A549 (cell line): ENCODE results near the gene ASH1L. TPM values are rescaled to one million over a fixed set of nuclear protein-coding genes. Genes with fewer than 3 reads are reported as not detected.

Experiments
- ATAC-seq, 2 experiments: fragments of 200-7000 bp in 1 of 2; fragments of >200 bp in 1 of 2; cut with Nextera tagmentation in 1 of 2; cut with Tn5 transposase in 1 of 2; 3 replicates each; pipeline versions ENCODE4 v1.8.0 to v1.9.1; 2018 to 2020; ENCODE audit warnings: mild to moderate bottlenecking in 1 of 2, moderate library complexity in 1 of 2
- CTCF ChIA-PET: fragments of 300-600 bp; sonication (Branson Sonifier 250); formaldehyde crosslinking; extraction: SDS; loops from one replicate; lab custom pipeline; 2021; ENCODE audit warnings: antibody characterized with exemption, inconsistent platforms; lab: Yijun Ruan, JAX
- POLR2A ChIA-PET: fragments of 350-600 bp; formaldehyde crosslinking; extraction: SDS; loops from one replicate; lab custom pipeline; 2021; ENCODE audit warnings: antibody characterized with exemption, inconsistent platforms; lab: Yijun Ruan, JAX
- DNase-seq, 2 experiments: peaks; one replicate each; pipeline versions ENCODE4 v3.0.0 to v3.0.0-alpha.2; 2011 to 2016; ENCODE audit warnings: low read depth in 1 of 2, low spot score in 1 of 2
- FAIRE-seq: peaks from 2 replicates; lab custom pipeline; 2011; peaks lifted over from hg19 to GRCh38; lab: Jason Lieb, UNC
- H3K27ac ChIP-seq, 2 experiments: fragments of >200 bp; sonication (Bioruptor Twin); formaldehyde crosslinking; 3 replicates each; pipeline ENCODE4 v1.5.1; 2016 to 2017
- H3K4me1 ChIP-seq: fragments of >200 bp; sonication (Bioruptor Twin); formaldehyde crosslinking; 3 replicates; pipeline ENCODE4 v1.6.1; 2016
- H3K4me2 ChIP-seq: fragments of >200 bp; sonication (Bioruptor Twin); formaldehyde crosslinking; 3 replicates; pipeline ENCODE4 v1.6.1; 2016
- H3K4me3 ChIP-seq: fragments of >200 bp; sonication (Bioruptor Twin); formaldehyde crosslinking; 3 replicates; pipeline ENCODE4 v1.5.1; 2016
- H3K9me3 ChIP-seq: fragments of >200 bp; sonication (Bioruptor Twin); formaldehyde crosslinking; 3 replicates; pipeline ENCODE4 v1.6.1; 2016
- ATOH8 ChIP-seq: fragments of 250-450 bp; sonication (Bioruptor Pico); IDR thresholded peaks from 2 replicates; pipeline ENCODE4 v1.5.0; 2020; ENCODE audit warnings: low read depth, mild to moderate bottlenecking, moderate library complexity
- CBX2 ChIP-seq: fragments of 200-600 bp; sonication (generic); IDR thresholded peaks from 2 replicates; pipeline ENCODE4 v1.6.1; 2016; ENCODE audit warnings: low read depth, mild to moderate bottlenecking, borderline replicate concordance
- EHMT2 ChIP-seq: fragments of 200-600 bp; sonication (generic); IDR thresholded peaks from 2 replicates; pipeline ENCODE4 v1.6.1; 2016; ENCODE audit warnings: antibody characterized with exemption, low read depth, mild to moderate bottlenecking, moderate library complexity
- ELK1 ChIP-seq: fragments of 150-350 bp; IDR thresholded peaks from 2 replicates; pipeline ENCODE4 v1.6.1; 2014; ENCODE audit warnings: low read depth, mild to moderate bottlenecking, low read length
- ESRRA ChIP-seq: fragments of 150-350 bp; IDR thresholded peaks from 2 replicates; pipeline ENCODE4 v1.6.1; 2014; ENCODE audit warnings: mild to moderate bottlenecking, low read length, borderline replicate concordance
- FOSL2 ChIP-seq, 2 experiments: fragments of 450-650 bp in 1 of 2; fragments of >200 bp in 1 of 2; sonication (Bioruptor Twin) in 1 of 2; formaldehyde crosslinking; IDR thresholded peaks; 2 replicates each; pipeline versions ENCODE4 v1.5.0 to v1.6.1; 2016 to 2020; ENCODE audit warnings: mild to moderate bottlenecking in 1 of 2, moderate library complexity in 1 of 2
- FOXS1 ChIP-seq: fragments of 250-450 bp; sonication (Bioruptor Pico); IDR thresholded peaks from 2 replicates; pipeline ENCODE4 v1.5.0; 2020; ENCODE audit warnings: mild to moderate bottlenecking, moderate library complexity
- HMGXB4 ChIP-seq: fragments of 250-450 bp; sonication (Bioruptor Pico); IDR thresholded peaks from 2 replicates; pipeline ENCODE4 v1.5.0; 2021; ENCODE audit warnings: mild to moderate bottlenecking, moderate library complexity, borderline replicate concordance
- MAX ChIP-seq: IDR thresholded peaks from 2 replicates; pipeline ENCODE4 v1.6.1; 2012
- MAZ ChIP-seq: fragments of 150-350 bp; IDR thresholded peaks from 2 replicates; pipeline ENCODE4 v1.6.1; 2014; ENCODE audit warnings: antibody characterized with exemption, low read depth, low read length, borderline replicate concordance
- NR3C1 ChIP-seq: fragments of >200 bp; sonication (Bioruptor Twin); formaldehyde crosslinking; IDR thresholded peaks from 3 replicates; pipeline ENCODE4 v1.6.1; 2017
- PHF8 ChIP-seq: fragments of 200-600 bp; sonication (generic); IDR thresholded peaks from 2 replicates; pipeline ENCODE4 v1.6.1; 2016; ENCODE audit warnings: low read depth, mild to moderate bottlenecking, antibody characterized with exemption, moderate library complexity, borderline replicate concordance
- POLR2A ChIP-seq: IDR thresholded peaks from 2 replicates; pipeline ENCODE4 v1.6.1; 2012; ENCODE audit warnings: mild to moderate bottlenecking, low read length
- REST ChIP-seq: fragments of 200-600 bp; sonication (generic); IDR thresholded peaks from 2 replicates; pipeline ENCODE4 v1.6.1; 2016; ENCODE audit warnings: antibody characterized with exemption, mild to moderate bottlenecking, moderate library complexity
- SMC3 ChIP-seq: fragments of >200 bp; sonication (Bioruptor Twin); formaldehyde crosslinking; IDR thresholded peaks from 3 replicates; pipeline ENCODE4 v1.6.1; 2018; ENCODE audit warnings: inconsistent platforms
- TFCP2L1 ChIP-seq: fragments of 250-450 bp; sonication (Bioruptor Pico); IDR thresholded peaks from 2 replicates; pipeline ENCODE4 v1.5.0; 2021; ENCODE audit warnings: mild to moderate bottlenecking
- WGBS: methylation state at CpG from one replicate; pipeline ENCODE4 v1.1.6; 2017; ENCODE audit errors: missing lambda C conversion rate; 5-methylcytosine and 5-hydroxymethylcytosine counted together
- polyA plus RNA-seq, 4 experiments: library from polyadenylated mRNA; depleted of rRNA in 3 of 4; stranded (reverse); fragments of >200 nt; fragmentation: RNase III in 1 of 4; extraction: RNeasy Plus Mini Kit Qiagen cat#74134 plus additional on column Dnase treatment in 1 of 4; gene quantifications; 2 replicates in 3 of 4; 3 replicates in 1 of 4; pipeline ENCODE4 v1.2.3, GENCODE V29; 2011 to 2017

Gene ASH1L
- polyA plus RNA-seq, 2 of the 4 experiments (the other 2 are of a cell fraction) = 10.0 to 32.8 TPM

- Histone ChIP-seq H3K4me1 (no peaks in the 10 kb centered on the region), H3K9me3 (no peaks in the 10 kb centered on the region), H3K4me3 (no peak overlapping the region), H3K4me2 (no peak overlapping the region), H3K27ac (no peak overlapping the region)
- WGBS = 71% methylated on average over 33 of the region's 47 CpGs
- DNase-seq (no peak), ATAC-seq (peak; percentile 5 to 22; a peak in 2 of 6 replicates), FAIRE-seq (no peak)
- CTCF ChIA-PET = interaction anchor here (1.0 kb wide), 1 partner anchor 17 kb away, joined by 3 read pairs; no protein-coding TSS in a partner anchor
- POLR2A ChIA-PET = no interaction called here
- TF ChIP-seq SMC3 (no peak), CBX2 (no peak), FOSL2 (IDR thresholded peaks at IDR 0.05) (no peak), FOSL2 (CRISPR knock-in tag; IDR thresholded peaks at IDR 0.05) (no peak), FOXS1 (CRISPR knock-in tag) (no peak), REST (no peak), HMGXB4 (CRISPR knock-in tag) (no peak), EHMT2 (no peak), POLR2A (no peak), MAX (no peak), ELK1 (no peak), TFCP2L1 (CRISPR knock-in tag) (no peak), MAZ (no peak), NR3C1 (no peak), PHF8 (no peak)
Observed at GRCh38 chr1:155295183-155295941, 267.2 kb downstream of the ASH1L start.

GRCh38 chr1:155294520-155295182, 268.0 kb downstream of the ASH1L start:
- ChIA-PET POLR2A (no interaction called here), CTCF (interaction anchor here (1.0 kb wide), 1 partner anchor 16 kb away, joined by 3 read pairs; no protein-coding TSS in a partner anchor)
- no peak overlapping the region for H3K4me3 ChIP-seq
- DNase-seq = no peak
- H3K4me1 ChIP-seq = no peaks in the 10 kb centered on the region
- no peak overlapping the region for H3K4me2 ChIP-seq
- WGBS = 83% methylated on average over 46 of the region's 46 CpGs
- H3K9me3 ChIP-seq = no peaks in the 10 kb centered on the region
- no peak for TF ChIP-seq ESRRA
- TF ChIP-seq ATOH8 = no peak
- peak in 1 of 2 experiments; percentile 31; a peak in 2 of 6 replicates for ATAC-seq
- FAIRE-seq = no peak
- no peak overlapping the region for H3K27ac ChIP-seq
